Measurements from ENCODE around the gene MFSD12.
"Not testable (repeated sequence)": the region's sequence is repeated elsewhere in the genome, so short reads cannot be mapped to it uniquely, and the experiment has no call there.

The MFSD12 gene

DNA sequence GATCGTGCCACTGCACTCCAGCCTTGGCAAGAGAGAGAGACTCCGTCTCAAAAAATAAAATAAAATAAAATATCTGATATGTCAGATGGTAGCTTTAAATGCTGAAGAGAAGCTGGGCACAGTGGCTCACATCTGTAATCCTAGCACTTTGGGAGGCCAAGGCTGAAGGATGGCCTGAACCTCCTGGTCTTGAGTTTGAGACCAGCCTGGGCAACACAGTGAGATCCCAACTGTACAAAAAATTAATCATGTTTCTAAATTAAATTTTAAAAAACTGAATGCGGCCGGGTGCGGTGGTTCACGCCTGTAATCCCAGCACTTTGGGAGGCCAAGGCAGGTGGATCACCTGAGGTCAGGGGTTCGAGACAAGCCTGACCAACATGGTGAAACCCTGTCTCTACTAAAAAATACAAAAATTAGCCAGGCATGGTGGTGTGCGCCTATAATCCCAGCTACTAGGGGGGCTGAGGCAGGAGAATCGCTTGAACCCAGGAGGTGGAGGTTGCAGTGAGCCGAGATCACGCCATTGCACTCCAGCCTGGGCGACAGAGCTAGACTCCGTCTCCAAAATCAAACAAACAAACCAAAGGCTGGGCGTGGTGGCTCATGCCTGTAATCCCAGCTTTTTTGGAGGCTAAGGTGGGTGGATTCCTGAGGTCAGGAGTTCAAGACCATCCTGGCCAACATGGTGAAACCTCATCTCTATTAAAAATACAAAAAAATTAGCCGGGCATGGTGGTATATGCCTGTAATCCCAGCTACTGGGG is 26.8 kb upstream of the MFSD12 start:
- DNase-seq: not testable (repeated sequence)

DNA sequence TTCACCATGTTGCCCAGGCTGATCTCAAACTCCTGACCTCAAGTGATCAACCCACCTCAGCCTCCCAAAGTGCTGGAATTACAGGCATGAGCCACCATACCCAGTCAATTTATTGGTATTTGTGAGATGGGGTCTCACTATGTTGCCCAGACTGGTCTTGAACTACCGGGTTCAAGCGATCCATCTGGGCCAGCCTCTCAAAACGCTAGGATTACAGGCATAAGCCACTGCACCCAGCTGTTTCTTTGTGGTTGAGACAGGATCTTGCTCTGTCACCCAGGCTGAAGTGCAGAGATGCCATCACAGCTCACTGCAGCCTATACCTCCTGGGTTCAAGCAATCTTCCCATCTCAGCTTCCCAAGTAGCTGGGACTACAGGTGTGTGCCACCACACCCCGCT is 24.4 kb upstream of the MFSD12 start:
- DNase-seq: not testable (repeated sequence)

DNA sequence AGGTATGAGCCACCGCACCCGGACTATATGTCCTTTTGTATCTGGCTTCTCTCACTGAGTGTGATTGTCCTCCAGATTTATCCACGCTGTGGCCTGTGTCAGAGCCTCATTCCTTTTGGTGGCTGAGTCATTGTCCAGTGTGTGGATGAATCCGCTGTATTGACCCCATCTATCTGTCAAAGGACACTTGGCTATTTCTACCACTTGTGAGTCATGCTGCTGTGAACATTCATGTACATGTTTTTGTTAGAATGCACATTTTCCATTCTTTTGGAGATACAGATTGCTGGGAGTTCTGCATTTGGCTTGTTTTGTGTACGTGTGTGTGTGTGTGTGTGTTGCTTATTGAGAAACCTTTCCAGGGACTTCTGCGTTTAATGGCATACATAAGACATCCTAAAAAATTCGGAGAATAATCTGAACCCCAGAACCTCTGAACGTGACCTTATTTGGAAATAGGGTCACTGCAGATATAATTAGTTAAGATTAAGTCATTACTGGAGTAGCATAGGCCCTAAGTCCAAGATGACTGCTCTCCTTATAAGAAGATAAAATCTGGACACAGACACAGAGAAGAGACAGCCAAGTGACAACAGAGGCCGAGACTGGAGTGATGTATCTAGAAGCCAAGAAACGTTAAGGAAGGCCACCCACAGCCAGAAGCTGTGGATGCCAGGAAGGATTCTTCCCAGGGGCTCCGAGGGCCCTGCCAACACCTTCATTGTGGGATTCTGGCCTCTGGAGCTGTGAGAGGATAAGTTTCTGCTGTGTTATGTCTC is 23.0 kb upstream of the MFSD12 start:
- no peak for DNase-seq

DNA sequence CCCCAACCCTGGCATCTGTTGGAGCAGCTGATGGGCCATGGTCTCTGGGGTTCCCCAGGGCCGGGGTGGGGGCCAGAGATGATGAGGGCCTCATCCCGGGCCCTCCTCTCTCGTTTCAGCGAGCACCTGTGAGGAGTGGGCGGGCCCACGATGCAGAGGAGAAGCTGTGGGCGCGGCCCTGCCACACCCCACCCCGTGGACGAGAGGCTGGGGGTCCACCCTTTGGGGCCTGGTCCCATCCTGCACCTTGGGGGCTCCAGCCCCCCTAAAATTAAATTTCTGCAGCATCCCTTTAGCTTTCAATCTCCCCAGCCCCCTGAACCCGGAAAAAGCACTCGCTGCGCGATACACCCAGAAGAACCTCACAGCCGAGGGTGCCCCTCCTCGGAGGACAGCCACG is 21.0 kb upstream of the MFSD12 start:
- DNase-seq: no peak

DNA sequence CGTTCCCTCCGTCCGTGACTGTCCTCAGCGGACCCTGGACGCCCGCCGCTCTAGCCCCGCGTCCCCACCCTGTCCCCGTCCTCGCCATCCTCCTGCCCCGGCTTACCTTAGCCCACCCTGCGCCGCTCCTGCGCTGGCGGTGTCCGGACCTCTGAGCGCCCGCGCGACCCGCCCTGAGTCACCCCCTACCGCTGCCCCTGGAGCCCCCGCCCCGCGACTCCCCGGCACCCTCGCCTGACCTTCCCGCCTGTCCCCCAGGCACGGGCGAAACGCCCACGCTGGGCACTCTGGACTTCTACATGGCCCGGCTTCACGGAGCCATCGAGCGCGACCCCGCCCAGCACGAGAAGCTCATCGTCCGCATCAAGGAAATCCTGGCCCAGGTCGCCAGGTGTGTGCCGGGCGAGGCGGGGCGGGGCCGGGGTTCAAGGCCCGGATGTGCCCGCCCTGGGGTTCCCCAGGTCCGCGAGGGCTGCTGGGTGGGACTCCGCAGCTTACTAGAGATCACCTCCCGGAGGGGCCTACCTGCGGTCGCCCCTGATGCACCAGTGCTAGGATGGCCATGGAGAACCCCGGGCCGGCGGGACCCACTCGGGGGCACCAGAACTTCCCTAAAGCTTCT is 20.4 kb upstream of the MFSD12 start:
- DNase-seq: no peak

DNA sequence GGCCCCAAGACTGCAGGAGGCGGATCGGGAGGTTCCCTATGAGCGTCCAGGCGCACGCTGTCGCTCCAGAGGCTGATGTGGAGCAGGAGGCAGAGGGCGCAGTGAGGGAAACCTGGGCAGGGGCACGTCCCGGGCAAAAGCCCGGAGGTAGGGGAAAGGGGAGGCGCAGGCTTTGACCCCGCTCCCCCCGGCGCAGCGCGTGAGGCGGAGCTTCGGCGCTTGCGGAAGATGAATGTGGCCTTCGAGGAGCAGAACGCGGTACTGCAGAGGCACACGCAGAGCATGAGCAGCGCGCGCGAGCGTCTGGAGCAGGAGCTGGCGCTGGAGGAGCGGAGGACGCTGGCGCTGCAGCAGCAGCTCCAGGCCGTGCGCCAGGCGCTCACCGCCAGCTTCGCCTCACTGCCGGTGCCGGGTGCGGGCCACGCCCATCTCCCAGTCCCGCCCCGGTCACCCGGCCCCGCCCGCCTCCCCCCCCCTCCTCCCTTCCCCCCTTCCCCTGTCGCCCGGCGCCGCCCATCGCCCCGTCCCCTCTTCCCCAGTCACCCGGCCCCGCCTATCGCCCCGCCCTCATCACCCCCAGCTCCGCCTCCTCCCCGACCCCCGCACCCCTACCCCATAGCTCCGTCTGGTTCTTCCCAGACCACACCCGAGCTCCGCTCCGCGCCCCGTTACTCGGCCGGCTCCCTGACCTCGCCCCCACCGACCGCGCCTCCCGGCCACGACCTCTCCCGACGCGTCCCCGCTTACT is 19.5 kb upstream of the MFSD12 start:
- DNase-seq: no peak

DNA sequence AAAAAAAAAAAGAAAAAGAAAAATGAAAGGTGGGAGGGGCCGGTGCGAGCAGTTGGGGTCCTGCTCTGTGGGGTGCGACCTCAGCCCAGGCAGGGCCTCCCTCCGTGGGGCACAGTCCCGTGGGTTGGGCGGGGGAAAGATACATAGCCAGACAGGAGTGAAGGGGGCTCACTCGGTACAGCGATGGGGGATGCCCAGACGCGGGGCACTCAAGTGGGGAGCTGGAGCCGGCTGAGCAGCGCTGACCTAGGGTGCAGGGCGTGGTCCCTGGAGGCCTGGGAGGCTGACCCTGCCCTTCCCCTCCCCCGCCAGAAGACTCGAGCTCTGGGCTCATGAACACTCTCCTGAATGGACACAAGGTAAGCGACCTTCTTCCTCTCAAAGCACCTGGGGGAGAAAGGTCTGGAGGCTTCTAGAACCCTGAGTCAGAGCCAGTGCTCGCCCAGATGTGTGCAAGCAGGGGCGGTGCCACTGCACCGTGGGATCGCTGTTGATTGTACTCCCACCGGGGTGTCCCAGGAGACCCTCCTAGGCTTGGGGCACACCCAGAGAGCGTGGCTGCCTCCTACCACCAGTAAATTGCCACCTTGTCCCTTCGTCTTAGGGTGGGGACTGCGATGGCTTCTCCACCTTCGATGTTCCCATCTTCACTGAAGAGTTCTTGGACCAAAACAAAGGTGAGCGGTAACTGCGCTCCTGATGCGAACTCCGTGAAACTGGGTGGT is 18.7 kb upstream of the MFSD12 start:
- DNase-seq: no peak

DNA sequence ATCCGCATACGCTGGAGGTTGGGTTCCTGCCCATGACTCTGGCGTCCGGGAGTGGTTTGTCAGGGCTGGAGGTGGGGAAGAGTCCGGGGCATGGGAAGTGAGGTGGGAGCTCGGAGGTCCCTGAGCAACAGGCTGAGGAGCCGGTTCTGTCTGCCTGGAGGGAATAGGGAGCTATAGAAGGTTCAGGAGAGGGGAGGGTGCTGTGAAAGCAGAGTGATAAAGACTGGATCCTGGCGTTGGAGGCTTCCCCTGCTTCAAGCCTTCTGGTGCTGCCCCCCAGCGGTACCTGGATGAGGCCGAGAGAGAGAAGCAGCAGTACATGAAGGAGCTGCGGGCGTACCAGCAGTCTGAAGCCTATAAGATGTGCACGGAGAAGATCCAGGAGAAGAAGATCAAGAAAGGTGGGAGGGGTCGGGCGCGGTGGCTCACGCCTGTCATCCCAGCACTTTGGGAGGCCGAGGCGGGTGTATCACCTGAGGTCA is 17.9 kb upstream of the MFSD12 start:
- no peak for DNase-seq

DNA sequence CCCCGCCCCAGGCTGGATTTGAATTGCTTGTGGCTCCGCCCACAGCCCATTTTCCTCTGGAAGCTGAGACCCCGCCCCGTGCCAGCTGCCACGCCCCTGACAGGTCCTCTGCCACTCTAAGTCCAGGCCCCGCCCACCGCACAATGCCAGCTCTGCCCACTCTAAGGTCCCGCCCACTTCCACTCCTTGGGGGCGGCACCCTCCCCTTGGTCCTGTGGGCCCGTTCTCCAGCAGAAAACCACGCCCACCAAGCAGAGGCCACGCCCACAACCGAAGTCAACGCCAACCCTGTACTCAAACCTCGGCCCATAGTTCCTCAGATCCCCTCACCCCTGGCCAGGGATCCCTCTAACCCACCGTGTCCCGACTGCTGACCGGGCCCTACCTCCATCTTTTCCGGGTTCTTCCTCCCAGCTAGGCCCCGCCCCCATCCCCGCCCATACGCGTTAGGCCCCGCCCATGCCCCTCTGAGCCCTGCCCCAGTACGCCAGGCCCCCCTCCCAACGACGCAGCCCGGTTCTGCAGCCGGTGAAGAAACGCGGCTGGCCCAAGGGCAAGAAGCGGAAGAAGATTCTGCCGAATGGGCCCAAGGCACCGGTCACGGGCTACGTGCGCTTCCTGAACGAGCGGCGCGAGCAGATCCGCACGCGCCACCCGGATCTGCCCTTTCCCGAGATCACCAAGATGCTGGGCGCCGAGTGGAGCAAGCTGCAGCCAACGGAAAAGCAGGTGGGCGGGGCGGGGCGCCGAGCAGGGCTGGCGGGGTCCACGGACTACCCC is 16.7 kb upstream of the MFSD12 start:
- DNase-seq: peak; percentile 53

DNA sequence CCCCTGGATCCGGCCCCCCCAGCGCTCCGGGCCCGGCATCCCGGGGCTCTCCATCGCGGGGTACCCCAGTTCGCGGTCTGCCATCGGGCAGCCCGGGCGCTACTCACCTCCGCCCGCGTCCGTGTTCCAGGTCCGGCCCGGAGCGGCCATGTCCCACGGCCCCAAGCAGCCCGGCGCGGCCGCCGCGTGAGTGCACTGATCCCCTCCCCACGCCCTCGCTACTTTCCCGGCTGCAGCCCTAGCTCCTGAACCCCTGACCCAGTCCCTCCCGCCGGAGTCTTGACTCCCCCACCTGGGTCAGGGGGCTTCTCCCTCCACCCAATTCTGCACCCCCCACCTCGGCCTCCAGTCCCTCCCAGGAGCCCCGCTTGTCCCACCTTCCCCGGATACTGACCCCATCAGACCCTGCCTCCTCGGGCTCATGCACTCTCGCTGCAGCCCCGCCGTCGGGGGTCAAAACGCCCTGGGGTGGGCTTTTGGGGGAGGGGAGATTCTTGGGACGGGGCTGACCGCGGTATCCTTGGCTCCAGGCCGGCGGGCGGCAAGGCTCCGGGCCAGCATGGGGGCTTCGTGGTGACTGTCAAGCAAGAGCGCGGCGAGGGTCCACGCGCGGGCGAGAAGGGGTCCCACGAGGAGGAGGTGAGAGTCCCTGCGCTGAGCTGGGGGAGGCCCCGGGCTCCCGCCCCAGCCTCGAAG is 15.9 kb upstream of the MFSD12 start:
- no peak for DNase-seq

DNA sequence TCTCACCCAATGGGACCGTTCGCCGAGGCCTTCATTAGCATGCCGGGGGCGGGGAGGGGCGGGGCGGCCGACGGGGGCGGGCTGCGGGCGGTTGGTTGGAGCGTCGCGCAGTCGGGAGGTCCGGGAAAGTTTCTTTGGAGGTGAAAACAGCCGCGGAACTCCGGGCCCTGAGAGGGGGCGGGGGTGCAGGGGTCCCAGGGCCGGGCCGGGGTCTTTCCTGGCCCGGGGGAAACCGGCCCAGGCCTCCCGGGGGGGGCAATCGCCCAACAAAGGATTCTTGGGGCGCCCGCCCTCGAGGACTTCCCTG is 15.4 kb upstream of the MFSD12 start, which contains the start of gene HMG20B:
Gene HMG20B (plus strand): TSS at position 90 of the 307 bp plus-strand sequence. CDS start 366 bp downstream, outside the sequence.
- DNase-seq: no peak

DNA sequence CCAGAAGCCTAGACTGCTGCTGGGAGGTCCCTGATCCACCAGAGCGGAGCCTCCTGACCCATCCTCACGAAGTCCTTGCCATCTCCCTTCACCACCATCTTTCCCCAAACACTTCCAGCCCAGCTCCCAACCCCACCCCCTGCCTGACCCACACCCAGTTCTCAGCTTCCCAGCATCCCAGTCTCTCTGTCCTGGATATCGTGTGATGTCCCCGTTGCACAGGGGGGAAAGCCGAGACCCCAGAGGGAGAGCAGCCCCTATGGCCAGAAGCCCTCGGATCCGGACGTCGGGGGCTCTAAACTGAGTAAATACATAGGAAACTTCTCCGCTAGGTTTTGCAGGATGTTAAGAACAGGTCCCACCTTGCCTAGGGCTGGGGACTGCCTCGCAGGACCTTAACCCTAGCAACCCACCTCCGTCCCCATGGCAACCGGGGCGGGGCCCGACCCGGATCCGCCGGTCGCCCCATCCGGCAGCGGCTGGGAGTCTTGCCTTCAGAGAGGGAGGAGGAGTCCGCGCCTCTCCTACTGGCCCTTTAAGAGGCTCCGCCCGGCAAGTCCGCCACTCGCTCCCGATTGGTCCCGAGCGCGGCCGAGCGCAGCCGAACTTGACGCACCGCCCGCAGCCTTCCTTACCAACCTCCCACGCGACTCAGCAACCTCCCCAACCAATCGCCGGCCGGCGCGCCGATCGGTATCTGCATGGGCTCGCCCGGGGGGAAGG is 14.9 kb upstream of the MFSD12 start:
- peak; percentile 100 for DNase-seq

DNA sequence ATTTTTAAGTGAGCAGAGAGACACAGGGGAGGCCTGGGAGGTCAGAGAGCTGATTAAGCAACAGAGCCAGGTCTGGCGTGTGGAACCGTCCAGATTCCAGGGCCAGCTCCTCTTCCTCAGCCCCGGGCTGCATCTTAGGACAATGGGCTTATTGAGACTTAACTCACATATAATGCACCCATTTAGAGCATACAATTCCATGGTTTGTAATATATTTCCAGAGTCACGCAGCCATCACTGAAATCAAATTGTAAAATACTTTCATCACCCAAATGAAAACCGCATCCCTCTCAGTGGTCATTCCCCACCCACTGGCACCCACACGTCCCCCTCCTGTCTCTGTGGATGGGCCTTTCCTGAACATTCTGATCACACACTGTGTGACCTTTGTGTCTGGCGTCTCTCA is 13.2 kb upstream of the MFSD12 start:
- no peak for DNase-seq

DNA sequence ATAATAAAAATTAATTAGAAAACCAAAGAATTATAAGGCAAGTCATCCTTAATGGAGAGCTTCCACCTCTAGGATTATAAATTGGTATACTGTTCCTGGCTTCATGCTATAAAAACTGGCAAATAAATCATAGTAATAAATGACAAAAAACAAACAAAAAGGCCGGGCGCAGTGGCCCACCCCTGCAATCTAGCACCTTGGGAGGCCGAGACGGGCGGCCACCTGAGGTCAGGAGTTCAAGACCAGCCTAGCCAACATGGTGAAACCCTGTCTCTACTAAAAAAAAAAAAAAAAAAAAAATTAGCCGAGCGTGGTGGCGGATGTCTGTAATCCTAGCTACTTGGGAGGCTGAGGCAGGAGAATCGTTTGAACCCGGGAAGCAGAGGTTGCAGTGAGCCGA is 12.7 kb upstream of the MFSD12 start:
- not testable (repeated sequence) for DNase-seq

DNA sequence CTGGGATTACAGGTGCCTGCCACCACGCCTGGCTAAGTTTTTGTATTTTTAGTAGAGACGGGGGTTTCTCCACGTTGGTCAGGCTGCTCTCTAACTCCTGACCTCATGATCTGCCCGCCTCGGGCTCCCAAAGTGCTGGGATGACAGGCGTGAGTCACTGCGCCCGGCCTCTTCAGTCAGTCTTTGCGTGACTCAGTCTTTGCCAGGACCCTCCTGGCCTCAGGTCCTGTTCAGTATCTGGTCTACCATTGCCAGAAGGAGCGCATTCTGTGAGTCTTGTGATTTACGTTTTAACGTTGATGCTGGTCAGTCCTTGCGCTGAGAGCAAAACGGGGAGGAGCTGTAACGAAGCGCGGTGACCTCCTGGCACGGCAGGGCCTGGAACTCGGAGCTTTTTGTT is 7.8 kb upstream of the MFSD12 start:
- DNase-seq: no peak

DNA sequence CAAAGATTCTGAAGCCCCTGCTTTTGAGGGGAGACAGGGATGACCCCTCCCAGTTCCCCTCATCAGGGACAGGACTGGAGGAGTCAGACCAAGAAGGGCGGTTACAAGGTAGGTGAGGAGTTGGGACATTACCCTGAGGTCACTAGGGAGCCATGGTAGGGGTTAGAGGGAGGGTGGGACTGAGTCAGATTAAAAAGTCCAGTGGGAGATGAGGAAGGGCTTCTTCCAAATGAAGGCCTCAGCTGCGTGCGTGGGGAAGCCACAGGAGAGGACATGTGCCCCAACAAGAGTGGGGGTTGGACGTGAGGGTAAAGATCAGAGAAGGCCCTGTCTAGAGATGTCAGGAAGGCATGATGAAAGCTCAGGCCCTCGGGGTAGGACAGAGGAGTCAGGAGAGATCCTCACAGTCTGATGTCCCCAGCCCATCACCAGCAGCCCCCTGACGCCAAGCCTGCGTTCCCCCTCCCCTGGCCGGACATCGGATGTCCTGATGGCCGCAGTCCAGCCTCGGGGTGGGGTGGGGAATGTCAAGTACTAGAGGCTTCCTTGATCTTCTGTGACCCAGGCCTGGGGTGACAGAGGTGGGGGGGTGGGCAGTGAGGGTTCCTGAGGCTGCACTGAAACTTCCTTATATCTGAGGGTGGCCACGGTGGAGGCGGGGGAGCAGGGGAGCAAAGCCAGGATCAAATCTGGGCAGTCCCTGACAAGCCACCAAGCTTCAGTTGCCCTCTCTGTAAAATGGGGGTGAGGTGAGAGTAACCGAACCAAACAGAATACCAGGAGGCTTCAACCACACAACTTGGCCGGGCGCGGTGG is 6.5 kb upstream of the MFSD12 start:
- DNase-seq: no peak

DNA sequence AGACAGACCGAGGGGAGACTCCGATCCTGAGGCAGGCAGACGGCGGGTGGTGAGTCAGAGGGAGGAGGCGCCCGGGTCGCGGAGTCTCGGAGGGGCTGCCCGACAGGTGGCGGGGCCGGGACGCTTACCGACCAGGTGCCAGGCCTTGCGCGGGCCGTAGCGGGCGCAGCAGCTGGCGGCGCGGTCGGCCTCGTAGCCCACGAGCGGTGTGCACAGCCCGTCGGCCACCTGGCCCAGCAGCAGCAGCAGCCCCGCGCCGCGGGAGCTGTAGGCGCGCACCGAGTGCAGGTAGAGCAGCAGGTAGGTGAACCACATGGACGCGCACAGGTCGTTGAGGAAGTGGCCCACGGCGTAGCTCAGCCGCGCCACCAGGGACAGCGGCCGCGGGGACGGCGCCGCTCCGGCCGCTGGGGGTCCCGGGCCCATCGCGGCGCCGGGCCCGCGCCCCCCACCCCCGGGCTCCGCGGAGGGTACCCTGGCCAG is 367 bp downstream of the MFSD12 start:
- DNase-seq: peak; percentile 63

DNA sequence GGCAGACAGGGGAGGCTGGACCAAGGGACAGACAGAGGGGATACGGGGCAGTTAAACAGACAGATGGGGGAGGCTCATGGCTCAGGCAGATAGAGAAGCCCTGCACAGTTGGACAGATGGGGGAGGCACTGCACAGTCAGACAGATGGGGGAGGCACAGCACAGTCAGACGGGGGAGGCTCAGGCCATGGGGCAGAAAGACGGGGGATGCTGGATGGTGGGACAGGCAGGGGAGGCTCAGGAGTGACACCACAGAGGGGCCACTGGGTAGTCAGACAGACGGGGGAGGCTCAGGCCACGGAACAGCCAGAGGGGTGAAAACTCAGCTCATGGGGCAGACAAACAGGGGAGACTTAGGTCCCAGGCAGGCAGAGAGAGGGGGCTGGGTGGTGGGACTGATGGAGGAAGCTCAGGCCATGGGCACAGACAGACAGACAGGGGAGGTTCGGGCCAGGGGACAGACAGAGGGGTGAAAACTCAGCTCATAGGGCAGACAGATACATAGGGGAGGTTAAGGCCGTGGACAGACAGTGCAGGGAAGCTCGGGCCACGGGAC is 886 bp downstream of the MFSD12 start:
- DNase-seq: no peak
